GM12872 (cell line): Measurements from ENCODE around the gene TMED9.

Source experiments
- CTCF ChIP-seq: IDR thresholded peaks from 3 replicates; pipeline ENCODE4 v1.5.1; 2011; ENCODE audit warnings: low read depth, mild to moderate bottlenecking, low read length, moderate library complexity; ENCODE audit not compliant: insufficient read depth

TMED9 gene

GRCh38 chr5:177607452-177608192 lies 15.6 kb downstream of the TMED9 start:
- peak; percentile 77 for TF ChIP-seq CTCF

GRCh38 chr5:177608243-177609075 lies 16.5 kb downstream of the TMED9 start:
- TF ChIP-seq CTCF = no peak

GRCh38 chr5:177609076-177610059 lies 17.4 kb downstream of the TMED9 start:
- TF ChIP-seq CTCF = no peak

- TF ChIP-seq CTCF = no peak
Measured at GRCh38 chr5:177610131-177610769, 18.2 kb downstream of the TMED9 start.

GRCh38 chr5:177610770-177611445 lies 18.9 kb downstream of the TMED9 start:
- no peak for TF ChIP-seq CTCF

- no peak for TF ChIP-seq CTCF
Measured at GRCh38 chr5:177611446-177612214, 19.6 kb downstream of the TMED9 start.
